T-helper 1 cell treated with Interleukin-12 subunit alpha and Interleukin-12 subunit beta and Interleukin-4 antibody, amounts not matched to agents 30 μg/mL and 1 μg/mL, for 36 hours (primary cell): Measurements from ENCODE around the gene SDS.

Experiments used
- H3K27ac Mint-ChIP-seq: one replicate; pipeline ENCODE4 v1.8.0; 2021; ENCODE audit warnings: mild to moderate bottlenecking, mixed read lengths
- H3K27me3 Mint-ChIP-seq: one replicate; pipeline ENCODE4 v1.8.0; 2021; ENCODE audit warnings: low read depth, mixed read lengths
- H3K36me3 Mint-ChIP-seq: one replicate; pipeline ENCODE4 v1.8.0; 2021; ENCODE audit warnings: low read depth, mixed read lengths
- H3K4me1 Mint-ChIP-seq: one replicate; pipeline ENCODE4 v1.8.0; 2021; ENCODE audit warnings: low read depth, mixed read lengths
- H3K4me3 Mint-ChIP-seq: one replicate; pipeline ENCODE4 v1.8.0; 2021; ENCODE audit warnings: mild to moderate bottlenecking, moderate library complexity, mixed read lengths
- H3K9me3 Mint-ChIP-seq: one replicate; pipeline ENCODE4 v1.8.0; 2021; ENCODE audit warnings: mixed read lengths

The SDS gene

GRCh38 chr12:113385282-113385882 is 18.3 kb downstream of the SDS start:
- no peaks in the 10 kb centered on the region for H3K4me1 Mint-ChIP-seq
- H3K27me3 Mint-ChIP-seq: no peaks in the 10 kb centered on the region
- no peak overlapping the region for H3K4me3 Mint-ChIP-seq
- H3K27ac Mint-ChIP-seq: no peak overlapping the region
- H3K36me3 Mint-ChIP-seq: peaks cover 2% of the 10 kb centered on the region
- no peaks in the 10 kb centered on the region for H3K9me3 Mint-ChIP-seq

GRCh38 chr12:113384778-113385177 is 18.9 kb downstream of the SDS start:
- peaks cover 2% of the 10 kb centered on the region for H3K36me3 Mint-ChIP-seq
- H3K9me3 Mint-ChIP-seq: no peaks in the 10 kb centered on the region
- H3K4me3 Mint-ChIP-seq: no peak overlapping the region
- H3K27ac Mint-ChIP-seq: no peak overlapping the region
- H3K27me3 Mint-ChIP-seq: no peaks in the 10 kb centered on the region
- H3K4me1 Mint-ChIP-seq: no peaks in the 10 kb centered on the region

GRCh38 chr12:113382206-113382605 is 21.5 kb downstream of the SDS start:
- Mint-ChIP-seq H3K27me3 (no peaks in the 10 kb centered on the region), H3K4me1 (no peaks in the 10 kb centered on the region), H3K4me3 (no peak overlapping the region), H3K27ac (no peak overlapping the region), H3K9me3 (no peaks in the 10 kb centered on the region), H3K36me3 (peaks cover 2% of the 10 kb centered on the region)

GRCh38 chr12:113381220-113381619 is 22.5 kb downstream of the SDS start:
- H3K36me3 Mint-ChIP-seq: peaks cover 2% of the 10 kb centered on the region
- H3K27me3 Mint-ChIP-seq: no peaks in the 10 kb centered on the region
- H3K27ac Mint-ChIP-seq: no peak overlapping the region
- no peaks in the 10 kb centered on the region for H3K9me3 Mint-ChIP-seq
- H3K4me1 Mint-ChIP-seq: no peaks in the 10 kb centered on the region
- no peak overlapping the region for H3K4me3 Mint-ChIP-seq

- Mint-ChIP-seq H3K27me3 (no peaks in the 10 kb centered on the region), H3K4me1 (no peaks in the 10 kb centered on the region), H3K4me3 (no peak overlapping the region), H3K36me3 (peaks cover 4% of the 10 kb centered on the region), H3K9me3 (no peaks in the 10 kb centered on the region), H3K27ac (peak overlapping the region; percentile 45)
Observed at GRCh38 chr12:113378291-113378690, 25.4 kb downstream of the SDS start.

GRCh38 chr12:113374823-113375428 is 28.8 kb downstream of the SDS start:
- peaks cover 8% of the 10 kb centered on the region for H3K36me3 Mint-ChIP-seq
- no peaks in the 10 kb centered on the region for H3K27me3 Mint-ChIP-seq
- H3K4me1 Mint-ChIP-seq: peaks cover 6% of the 10 kb centered on the region
- no peak overlapping the region for H3K4me3 Mint-ChIP-seq
- no peak overlapping the region for H3K27ac Mint-ChIP-seq
- no peaks in the 10 kb centered on the region for H3K9me3 Mint-ChIP-seq

DNA sequence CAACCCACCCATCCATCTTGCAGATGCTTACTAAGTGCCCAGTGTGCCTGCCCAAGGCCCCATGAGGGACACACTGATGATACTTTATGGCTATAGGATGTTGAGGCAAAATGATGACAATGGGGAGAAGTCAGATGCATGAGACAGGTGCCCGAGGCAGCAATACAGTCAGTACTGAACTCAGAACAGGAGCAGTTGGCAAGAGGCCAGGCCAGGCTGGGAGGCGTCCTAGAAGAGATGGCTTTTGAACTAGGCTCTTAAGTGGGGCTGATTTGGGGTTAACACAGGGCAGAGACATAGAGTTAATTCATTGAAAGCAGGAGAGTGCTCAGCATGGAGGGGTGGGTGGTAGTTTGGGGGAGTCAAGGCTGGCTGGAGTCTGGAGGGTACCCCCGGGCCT is 29.7 kb downstream of the SDS start:
- Mint-ChIP-seq H3K4me1 (peaks cover 6% of the 10 kb centered on the region), H3K36me3 (peaks cover 8% of the 10 kb centered on the region), H3K27me3 (no peaks in the 10 kb centered on the region), H3K9me3 (no peaks in the 10 kb centered on the region), H3K27ac (no peak overlapping the region), H3K4me3 (no peak overlapping the region)

DNA sequence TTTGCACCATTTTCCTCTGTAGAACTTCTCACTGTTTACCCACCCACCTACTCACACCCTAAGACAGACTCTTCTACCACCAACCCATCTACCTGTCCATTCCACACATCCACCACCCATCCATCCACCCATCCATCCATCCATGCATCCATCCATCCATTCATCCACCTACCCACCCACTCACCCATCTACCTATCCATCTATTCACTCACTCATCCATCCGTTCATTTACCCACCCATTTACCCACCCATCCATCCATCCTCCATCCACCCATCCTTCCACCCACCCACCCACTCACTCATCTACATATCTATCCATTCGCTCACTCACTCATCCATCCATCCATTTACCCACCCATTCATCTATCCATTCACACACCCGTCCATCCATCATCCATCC is 30.2 kb downstream of the SDS start:
- peaks cover 8% of the 10 kb centered on the region for H3K36me3 Mint-ChIP-seq
- H3K9me3 Mint-ChIP-seq: no peaks in the 10 kb centered on the region
- no peak overlapping the region for H3K4me3 Mint-ChIP-seq
- H3K4me1 Mint-ChIP-seq: peaks cover 6% of the 10 kb centered on the region
- H3K27ac Mint-ChIP-seq: no peak overlapping the region
- H3K27me3 Mint-ChIP-seq: no peaks in the 10 kb centered on the region

- H3K4me1 Mint-ChIP-seq: peaks cover 6% of the 10 kb centered on the region
- peaks cover 8% of the 10 kb centered on the region for H3K36me3 Mint-ChIP-seq
- H3K27me3 Mint-ChIP-seq: no peaks in the 10 kb centered on the region
- H3K27ac Mint-ChIP-seq: no peak overlapping the region
- H3K9me3 Mint-ChIP-seq: no peaks in the 10 kb centered on the region
- no peak overlapping the region for H3K4me3 Mint-ChIP-seq
Observed at GRCh38 chr12:113372371-113372770, 31.3 kb downstream of the SDS start.

- H3K27ac Mint-ChIP-seq: no peak overlapping the region
- H3K4me1 Mint-ChIP-seq: peaks cover 6% of the 10 kb centered on the region
- no peak overlapping the region for H3K4me3 Mint-ChIP-seq
- H3K27me3 Mint-ChIP-seq: no peaks in the 10 kb centered on the region
- H3K36me3 Mint-ChIP-seq: peaks cover 8% of the 10 kb centered on the region
- H3K9me3 Mint-ChIP-seq: no peaks in the 10 kb centered on the region
Observed at GRCh38 chr12:113371808-113372207, 31.9 kb downstream of the SDS start.

DNA sequence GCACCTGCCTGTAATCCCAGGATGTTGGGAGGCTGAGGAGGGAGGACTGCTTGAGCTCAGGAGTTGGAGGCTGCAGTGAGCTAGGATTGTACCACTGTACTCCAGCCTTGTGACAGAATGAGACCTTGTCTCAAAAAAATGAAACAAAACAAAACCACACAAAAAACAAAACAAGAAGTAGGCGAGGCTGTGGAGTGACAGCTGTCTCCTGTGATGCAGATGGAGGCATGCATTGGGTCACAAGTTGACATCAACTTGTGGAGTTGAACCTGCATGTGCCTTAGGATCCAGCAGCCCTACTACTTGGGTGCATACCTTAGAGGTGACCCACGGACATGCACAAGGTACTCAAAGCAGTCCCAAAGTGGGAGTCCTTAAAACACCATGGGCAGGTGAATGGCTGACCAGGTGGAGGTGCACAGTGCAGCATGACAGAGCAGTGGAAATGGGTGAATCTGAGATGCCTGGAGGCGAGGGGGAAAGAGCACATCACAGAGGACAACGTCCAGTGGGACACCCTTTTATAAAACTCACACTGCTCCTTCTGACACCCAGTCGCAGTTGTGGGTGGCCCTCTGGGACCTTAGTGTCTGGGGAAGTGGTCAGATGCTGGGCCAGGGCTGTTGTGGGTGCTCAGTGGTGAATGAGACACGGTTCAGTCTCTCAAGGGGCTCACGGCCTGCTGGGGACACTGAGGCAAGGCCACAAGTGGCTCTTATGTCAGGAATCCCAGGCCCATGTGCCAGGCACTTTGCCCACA is 32.6 kb downstream of the SDS start:
- Mint-ChIP-seq H3K36me3 (peaks cover 8% of the 10 kb centered on the region), H3K4me1 (peaks cover 6% of the 10 kb centered on the region), H3K27ac (peak overlapping the region; percentile 65), H3K9me3 (no peaks in the 10 kb centered on the region), H3K4me3 (no peak overlapping the region), H3K27me3 (no peaks in the 10 kb centered on the region)

GRCh38 chr12:113369391-113369985 is 34.2 kb downstream of the SDS start:
- H3K27ac Mint-ChIP-seq: no peak overlapping the region
- peaks cover 8% of the 10 kb centered on the region for H3K36me3 Mint-ChIP-seq
- peaks cover 8% of the 10 kb centered on the region for H3K4me1 Mint-ChIP-seq
- H3K9me3 Mint-ChIP-seq: no peaks in the 10 kb centered on the region
- no peaks in the 10 kb centered on the region for H3K27me3 Mint-ChIP-seq
- H3K4me3 Mint-ChIP-seq: no peak overlapping the region

GRCh38 chr12:113368331-113368730 is 35.4 kb downstream of the SDS start:
- Mint-ChIP-seq H3K36me3 (peaks cover 5% of the 10 kb centered on the region), H3K27ac (no peak overlapping the region), H3K4me1 (peaks cover 8% of the 10 kb centered on the region), H3K27me3 (no peaks in the 10 kb centered on the region), H3K4me3 (no peak overlapping the region), H3K9me3 (no peaks in the 10 kb centered on the region)

GRCh38 chr12:113366827-113367226 is 36.9 kb downstream of the SDS start:
- H3K4me3 Mint-ChIP-seq: no peak overlapping the region
- no peaks in the 10 kb centered on the region for H3K9me3 Mint-ChIP-seq
- H3K4me1 Mint-ChIP-seq: peaks cover 9% of the 10 kb centered on the region
- no peak overlapping the region for H3K27ac Mint-ChIP-seq
- H3K27me3 Mint-ChIP-seq: no peaks in the 10 kb centered on the region
- peaks cover 4% of the 10 kb centered on the region for H3K36me3 Mint-ChIP-seq
